ENCODE data around the gene TDRD5. TPM values are rescaled to one million over a fixed set of nuclear protein-coding genes. Genes with fewer than 3 reads are reported as not detected.
A peak's percentile ranks its signal among the peaks of the same experiment; 100 is the strongest.

The TDRD5 gene
- total and polyA plus RNA-seq, 12 donors: 0.17 to 1.7 (median 0.64) TPM; not detected in 3

GRCh38 chr1:179586107-179586823, 5.4 kb upstream of the TDRD5 start:
- Histone ChIP-seq H3K27me3 (peaks cover under 1% of the 10 kb centered on the region), H3K36me3 (replicated peaks in 1 of 2) (no peaks in the 10 kb centered on the region), H3K9me3 (replicated peaks in 1 of 3) (no peaks in the 10 kb centered on the region), H3K4me1 (replicated peaks in 1 of 2) (no peaks in the 10 kb centered on the region), H3K27ac (peak overlapping the region; percentile 41 to 78 (median 70)), H3K4me3 (peak overlapping the region in 2 of 4 donors; percentile 19 to 23)
- peak; percentile 65 to 76 (median 72) for DNase-seq
- 0 to 6% (median 4%) methylated on average over 21 to 60 of the region's 60 CpGs for WGBS, 4 donors
- intact Hi-C loops (cut with DNase I): no loop called here
- TF ChIP-seq CTCF (IDR thresholded peaks at IDR 0.05) (peak; percentile 31 to 65 (median 52)), POLR2A (IDR thresholded peaks at IDR 0.05) (peak in 1 of 2 donors; percentile 53)

- intact Hi-C loops (cut with DNase I): no loop called here
- Histone ChIP-seq H3K9me3 (replicated peaks in 1 of 3) (no peaks in the 10 kb centered on the region), H3K4me1 (replicated peaks in 1 of 2) (peaks cover 0 to 6% of the 10 kb centered on the region in 2 donors), H3K4me3 (no peak overlapping the region), H3K27ac (no peak overlapping the region), H3K36me3 (replicated peaks in 1 of 2) (no peaks in the 10 kb centered on the region), H3K27me3 (peaks cover 11% of the 10 kb centered on the region)
- TF ChIP-seq CTCF (IDR thresholded peaks at IDR 0.05) (no peak), POLR2A (IDR thresholded peaks at IDR 0.05) (no peak)
- 93 to 94% (median 94%) methylated on average over 6 of the region's 6 CpGs for WGBS, 4 donors
- DNase-seq: no peak
Observed at GRCh38 chr1:179587336-179587735, 4.3 kb upstream of the TDRD5 start.

GRCh38 chr1:179588425-179589024, 3.1 kb upstream of the TDRD5 start:
- Histone ChIP-seq H3K27me3 (peaks cover 17% of the 10 kb centered on the region), H3K4me1 (replicated peaks in 1 of 2) (peaks cover 0 to 6% of the 10 kb centered on the region in 2 donors), H3K36me3 (replicated peaks in 1 of 2) (no peaks in the 10 kb centered on the region), H3K4me3 (no peak overlapping the region), H3K27ac (no peak overlapping the region), H3K9me3 (replicated peaks in 1 of 3) (no peaks in the 10 kb centered on the region)
- DNase-seq: no peak
- TF ChIP-seq CTCF (IDR thresholded peaks at IDR 0.05): no peak
- no peak for TF ChIP-seq POLR2A (IDR thresholded peaks at IDR 0.05)
- 84 to 93% (median 90%) methylated on average over 9 to 18 of the region's 18 CpGs for WGBS, 4 donors
- intact Hi-C loops (cut with DNase I): no loop called here

GRCh38 chr1:179589509-179589908, 2.1 kb upstream of the TDRD5 start:
- no peak overlapping the region for H3K4me3 ChIP-seq
- TF ChIP-seq CTCF (IDR thresholded peaks at IDR 0.05) (no peak), POLR2A (IDR thresholded peaks at IDR 0.05) (no peak)
- DNase-seq: no peak
- H3K27me3 ChIP-seq: peaks cover 17% of the 10 kb centered on the region
- H3K9me3 ChIP-seq (replicated peaks in 1 of 3): no peaks in the 10 kb centered on the region
- no peaks in the 10 kb centered on the region for H3K36me3 ChIP-seq (replicated peaks in 1 of 2)
- intact Hi-C loops (cut with DNase I): no loop called here
- no peak overlapping the region for H3K27ac ChIP-seq
- peaks cover 0 to 6% of the 10 kb centered on the region in 2 donors for H3K4me1 ChIP-seq (replicated peaks in 1 of 2)
- 94 to 100% (median 97%) methylated on average over 4 of the region's 4 CpGs for WGBS, 4 donors
